Measurements from ENCODE around the gene UBAC2. TPM values are rescaled to one million over a fixed set of nuclear protein-coding genes. Genes with fewer than 3 reads are reported as not detected.

UBAC2 gene
- polyA plus RNA-seq, 1 experiment, result 71.4 TPM

GRCh38 chr13:99367663-99368448 lies 167.2 kb downstream of the UBAC2 start:
- no peak overlapping the region for H3K4me3 ChIP-seq (ENCODE audit: low read depth, low read length)
- no peak overlapping the region for H3K27ac ChIP-seq (ENCODE audit: low read depth, low read length)
- H3K27me3 ChIP-seq (ENCODE audit: control insufficient read depth, insufficient read depth, low read length), result no peaks in the 10 kb centered on the region
- no peak for TF ChIP-seq CTCF (IDR thresholded peaks at IDR 0.05; ENCODE audit: low read depth, low read length)
- POLR2A ChIA-PET, result no interaction called here
- CTCF ChIA-PET, result interaction anchor here (2.9 kb wide), 1 partner anchor 69 kb away, joined by 10 read pairs; no protein-coding TSS in a partner anchor
- no peaks in the 10 kb centered on the region for H3K9me3 ChIP-seq (ENCODE audit: control insufficient read depth, insufficient read depth, low read length)
- no peak for DNase-seq (ENCODE audit: low read depth, low spot score)

- Histone ChIP-seq H3K27me3 (ENCODE audit: control insufficient read depth, insufficient read depth, low read length) (no peaks in the 10 kb centered on the region), H3K9me3 (ENCODE audit: control insufficient read depth, insufficient read depth, low read length) (no peaks in the 10 kb centered on the region), H3K4me3 (ENCODE audit: low read depth, low read length) (no peak overlapping the region), H3K27ac (ENCODE audit: low read depth, low read length) (no peak overlapping the region)
- CTCF ChIA-PET, result interaction anchor here (2.1 kb wide), 1 partner anchor 66 kb away, joined by 5 read pairs; no protein-coding TSS in a partner anchor
- no peak for TF ChIP-seq CTCF (IDR thresholded peaks at IDR 0.05; ENCODE audit: low read depth, low read length)
- POLR2A ChIA-PET, result interaction anchor here (0.7 to 0.8 kb wide), 2 partner anchors 14 to 31 kb away, joined by 4 to 5 read pairs; no protein-coding TSS in a partner anchor
- no peak for DNase-seq (ENCODE audit: low read depth, low spot score)
Observed at GRCh38 chr13:99370481-99371275, 170.0 kb downstream of the UBAC2 start.

GRCh38 chr13:99371956-99372355 lies 171.3 kb downstream of the UBAC2 start:
- Histone ChIP-seq H3K27me3 (ENCODE audit: control insufficient read depth, insufficient read depth, low read length) (no peaks in the 10 kb centered on the region), H3K27ac (ENCODE audit: low read depth, low read length) (no peak overlapping the region), H3K4me3 (ENCODE audit: low read depth, low read length) (no peak overlapping the region), H3K9me3 (ENCODE audit: control insufficient read depth, insufficient read depth, low read length) (no peaks in the 10 kb centered on the region)
- ChIA-PET POLR2A (no interaction called here), CTCF (interaction anchor here (2.1 kb wide), 1 partner anchor 65 kb away, joined by 5 read pairs; no protein-coding TSS in a partner anchor)
- DNase-seq (ENCODE audit: low read depth, low spot score), result no peak
- TF ChIP-seq CTCF (IDR thresholded peaks at IDR 0.05; ENCODE audit: low read depth, low read length), result no peak

GRCh38 chr13:99373436-99373835 lies 172.8 kb downstream of the UBAC2 start:
- Histone ChIP-seq H3K4me3 (ENCODE audit: low read depth, low read length) (no peak overlapping the region), H3K27ac (ENCODE audit: low read depth, low read length) (no peak overlapping the region), H3K27me3 (ENCODE audit: control insufficient read depth, insufficient read depth, low read length) (no peaks in the 10 kb centered on the region), H3K9me3 (ENCODE audit: control insufficient read depth, insufficient read depth, low read length) (no peaks in the 10 kb centered on the region)
- no peak for TF ChIP-seq CTCF (IDR thresholded peaks at IDR 0.05; ENCODE audit: low read depth, low read length)
- ChIA-PET POLR2A (interaction anchor here (0.7 kb wide), 1 partner anchor 503 kb away, joined by 9 read pairs; no protein-coding TSS in a partner anchor), CTCF (no interaction called here)
- DNase-seq (ENCODE audit: low read depth, low spot score), result no peak

Data from AG04450 (cell line).